Activated gamma-delta T cell treated with anti-CD3 and anti-CD28 coated beads, Interleukin-2, amount 50 U/mL, for 16 hours (primary cell): ENCODE measurements around the gene EOGT.

Experiments used
- DNase-seq: peaks from one replicate; pipeline ENCODE4 v3.0.0-alpha.2; 2020; ENCODE audit warnings: low read depth

The EOGT gene

GRCh38 chr3:69009559-69010410, 3.7 kb downstream of the EOGT start:
- DNase-seq: no peak

GRCh38 chr3:69008980-69009379, 4.5 kb downstream of the EOGT start:
- no peak for DNase-seq

- DNase-seq: no peak
These were observed 7.5 kb downstream of the EOGT start for GRCh38 chr3:69005791-69006482.

GRCh38 chr3:69005071-69005790, 8.3 kb downstream of the EOGT start:
- DNase-seq: no peak

- no peak for DNase-seq
These were observed 9.3 kb downstream of the EOGT start for GRCh38 chr3:69004138-69004537.

GRCh38 chr3:68999605-69000004, 13.9 kb downstream of the EOGT start:
- no peak for DNase-seq

GRCh38 chr3:68999158-68999557, 14.3 kb downstream of the EOGT start:
- no peak for DNase-seq

GRCh38 chr3:68997887-68998286, 15.6 kb downstream of the EOGT start:
- no peak for DNase-seq

GRCh38 chr3:68996356-68996995, 17.0 kb downstream of the EOGT start:
- DNase-seq: no peak

GRCh38 chr3:68988740-68989139, 24.7 kb downstream of the EOGT start:
- DNase-seq: no peak

- DNase-seq: no peak
These were observed 26.2 kb downstream of the EOGT start for GRCh38 chr3:68987322-68987721.

- no peak for DNase-seq
These were observed 26.8 kb downstream of the EOGT start for GRCh38 chr3:68986496-68987208.

GRCh38 chr3:68985146-68985790, 28.2 kb downstream of the EOGT start:
- no peak for DNase-seq

- no peak for DNase-seq
These were observed 29.4 kb downstream of the EOGT start for GRCh38 chr3:68984011-68984530.

- no peak for DNase-seq
These were observed 35.9 kb downstream of the EOGT start for GRCh38 chr3:68977486-68978167.

GRCh38 chr3:68974711-68975110, 38.8 kb downstream of the EOGT start:
- no peak for DNase-seq

- no peak for DNase-seq
These were observed 39.8 kb downstream of the EOGT start for GRCh38 chr3:68973639-68974038.

- peak; percentile 7 for DNase-seq
These were observed 41.0 kb downstream of the EOGT start for GRCh38 chr3:68972358-68972979.

GRCh38 chr3:68964694-68965093, 48.8 kb downstream of the EOGT start:
- DNase-seq: no peak

GRCh38 chr3:68963891-68964290, 49.6 kb downstream of the EOGT start:
- DNase-seq: no peak
